Transverse colon (tissue), 4 donors: ENCODE measurements around the gene EMILIN2.

ENCODE experiments used
- CTCF ChIP-seq, 5 experiments: fragments of 200-600 bp in 3 of 5; fragments of 450-650 bp in 2 of 5; sonication (generic) in 3 of 5; IDR thresholded peaks; 1 replicate in 2 of 5; 2 replicates in 3 of 5; pipeline ENCODE4 v1.5.1; 2016 to 2017; ENCODE audit warnings: antibody characterized with exemption in 5 of 5, inconsistent platforms in 3 of 5, mild to moderate bottlenecking in 2 of 5, moderate library complexity in 1 of 5
- EP300 ChIP-seq: sonication (generic); formaldehyde crosslinking; IDR thresholded peaks from one replicate; pipeline ENCODE4 v1.6.1; 2017; ENCODE audit warnings: antibody characterized with exemption, low read depth
- POLR2A ChIP-seq: fragments of 450-650 bp; IDR thresholded peaks from one replicate; pipeline ENCODE4 v1.6.1; 2016; ENCODE audit warnings: antibody characterized with exemption, mild to moderate bottlenecking, moderate library complexity
- POLR2AphosphoS5 ChIP-seq, 3 donors: sonication (generic); formaldehyde crosslinking; IDR thresholded peaks; one replicate each; pipeline ENCODE4 v1.6.1; 2016; ENCODE audit warnings: antibody characterized with exemption in 3 of 3

GRCh38 chr18:2824865-2825264 lies 21.9 kb upstream of the EMILIN2 start:
- no peak for TF ChIP-seq CTCF (IDR thresholded peaks at IDR 0.05)
- TF ChIP-seq POLR2A = no peak
- TF ChIP-seq POLR2AphosphoS5 (IDR thresholded peaks at IDR 0.05) = no peak
- TF ChIP-seq EP300 = no peak
